ENCODE results near the gene ARFGAP2. TPM values are rescaled to one million over a fixed set of nuclear protein-coding genes. Genes with fewer than 3 reads are reported as not detected.

Gene ARFGAP2
- total RNA-seq = 10 to 100 TPM; 95.2 to 97.7 TPM

GRCh38 chr11:47176328-47177228 lies at the start of gene ARFGAP2:
TSS of gene ARFGAP2 (minus strand) at chr11:47176879. CDS start at chr11:47176853, 26 bp downstream.

GRCh38 chr11:47186076-47186699 lies 9.5 kb upstream of the ARFGAP2 start, which contains the start of gene PACSIN3:
TSS of gene PACSIN3 (minus strand) at chr11:47186434. CDS start at chr11:47182727, 3,707 bp downstream.

Small RNAs within 50 kb of the gene (microRNA-seq; reads per million reads assigned to microRNA genes)
- gene MIR6745 (ENCODE audit: borderline microRNAs expressed, borderline replicate concordance) = not detected

Other genes with a start within 250 kb of the ARFGAP2 start
- gene CSTPP1, start 240.1 kb downstream of the ARFGAP2 start, total RNA-seq = 10 to 100 TPM; 13.6 to 14.6 TPM
- 1 to 10 TPM; 2.3 to 3.5 TPM for gene PACSIN3, start 9.6 kb upstream of the ARFGAP2 start, total RNA-seq
- 100 to 1,000 TPM; 129 to 138 TPM for gene DDB2, start 38.1 kb upstream of the ARFGAP2 start, total RNA-seq
- gene ACP2, start 71.9 kb upstream of the ARFGAP2 start, total RNA-seq = 10 to 100 TPM; 27.9 to 28.8 TPM
- 10 to 100 TPM; 10.4 to 12.7 TPM for gene NR1H3, start 81.1 kb upstream of the ARFGAP2 start, total RNA-seq
- 10 to 100 TPM; 84.0 to 91.9 TPM for gene MADD, start 93.3 kb upstream of the ARFGAP2 start, total RNA-seq
- gene MYBPC3, start 175.8 kb upstream of the ARFGAP2 start, total RNA-seq = not detected
- not detected for gene SPI1, start 201.7 kb upstream of the ARFGAP2 start, total RNA-seq
- gene SLC39A13, start 231.7 kb upstream of the ARFGAP2 start, total RNA-seq = 10 to 100 TPM; 24.7 to 28.9 TPM
- gene PSMC3, start 249.6 kb upstream of the ARFGAP2 start, total RNA-seq = 100 to 1,000 TPM; 105 to 106 TPM

All from activated naive CD4-positive, alpha-beta T cell treated with anti-CD3 and anti-CD28 coated beads, Interleukin-2, amount 10 ng/mL, durations not matched to agents 5 hours and 36 hours (primary cell).